Naive B cell (primary cell): ENCODE data around the gene SEMA3A. TPM values are rescaled to one million over a fixed set of nuclear protein-coding genes. Genes with fewer than 3 reads are reported as not detected.
"Not testable (repeated sequence)": the region's sequence is repeated elsewhere in the genome, so short reads cannot be mapped to it uniquely, and the experiment has no call there.

Experiments
- ATAC-seq, 2 donors: fragments of 150-1000 bp; cut with Tn5 transposase; 2 replicates each; pipeline ENCODE4 v1.10.0; 2021; ENCODE audit warnings: low read depth in 2 of 2, mild to moderate bottlenecking in 2 of 2, moderate library complexity in 2 of 2
- DNase-seq: peaks from one replicate; pipeline ENCODE4 v3.0.0; 2022
- H3K27ac Mint-ChIP-seq, 6 donors: one replicate each; pipeline ENCODE4 v1.8.0; 2020 to 2022; ENCODE audit warnings: mild to moderate bottlenecking in 6 of 6, mixed read lengths in 6 of 6, moderate library complexity in 5 of 6, inconsistent platforms in 2 of 6
- H3K27me3 Mint-ChIP-seq, 3 donors: one replicate each; pipeline ENCODE4 v1.8.0; 2021 to 2022; ENCODE audit warnings: mixed read lengths in 3 of 3, mild to moderate bottlenecking in 1 of 3
- H3K36me3 Mint-ChIP-seq, 2 donors: one replicate each; pipeline ENCODE4 v1.8.0; 2020 to 2022; ENCODE audit warnings: mixed read lengths in 2 of 2, inconsistent platforms in 1 of 2, mild to moderate bottlenecking in 1 of 2
- H3K4me1 Mint-ChIP-seq, 3 donors: one replicate each; pipeline ENCODE4 v1.8.0; 2020 to 2022; ENCODE audit warnings: mixed read lengths in 3 of 3, inconsistent platforms in 1 of 3, mild to moderate bottlenecking in 1 of 3, moderate library complexity in 1 of 3
- H3K4me3 Mint-ChIP-seq, 8 donors: one replicate each; pipeline ENCODE4 v1.8.0; 2020 to 2022; ENCODE audit warnings: mild to moderate bottlenecking in 8 of 8, mixed read lengths in 8 of 8, moderate library complexity in 8 of 8, inconsistent platforms in 2 of 8
- H3K9me3 Mint-ChIP-seq, 7 donors: one replicate each; pipeline ENCODE4 v1.8.0; 2020 to 2022; ENCODE audit warnings: mixed read lengths in 7 of 7, mild to moderate bottlenecking in 5 of 7, inconsistent platforms in 2 of 7, moderate library complexity in 1 of 7
- polyA plus RNA-seq, 6 donors: library from polyadenylated mRNA; unstranded; fragments of 300-500 nt; fragmentation: Illumina TruSeq; gene quantifications; one replicate each; pipeline ENCODE4 v1.2.3, GENCODE V29; 2021; ENCODE audit warnings: low read depth in 6 of 6

SEMA3A gene
- polyA plus RNA-seq, 6 donors from 2014 or later = not detected

- ATAC-seq (no peak), DNase-seq (no peak)
- Mint-ChIP-seq H3K27ac (no peak overlapping the region), H3K27me3 (no peaks in the 10 kb centered on the region), H3K36me3 (no peaks in the 10 kb centered on the region), H3K4me1 (no peaks in the 10 kb centered on the region), H3K9me3 (no peaks in the 10 kb centered on the region), H3K4me3 (no peak overlapping the region)
These were observed 118.4 kb downstream of the SEMA3A start for GRCh38 chr7:84076219-84076618.

- H3K27me3 Mint-ChIP-seq = no peaks in the 10 kb centered on the region
- no peak overlapping the region for H3K4me3 Mint-ChIP-seq
- H3K36me3 Mint-ChIP-seq = no peaks in the 10 kb centered on the region
- no peaks in the 10 kb centered on the region for H3K4me1 Mint-ChIP-seq
- no peak overlapping the region for H3K27ac Mint-ChIP-seq
- ATAC-seq = no peak
- H3K9me3 Mint-ChIP-seq = peaks cover 0 to 4% (median 0%) of the 10 kb centered on the region in 7 donors
- no peak for DNase-seq
These were observed 121.3 kb downstream of the SEMA3A start for GRCh38 chr7:84073186-84073875.

GRCh38 chr7:84070770-84071169 is 123.8 kb downstream of the SEMA3A start:
- H3K36me3 Mint-ChIP-seq = no peaks in the 10 kb centered on the region
- H3K27ac Mint-ChIP-seq = no peak overlapping the region
- H3K27me3 Mint-ChIP-seq = no peaks in the 10 kb centered on the region
- ATAC-seq (no peak), DNase-seq (no peak)
- no peaks in the 10 kb centered on the region for H3K4me1 Mint-ChIP-seq
- no peak overlapping the region for H3K4me3 Mint-ChIP-seq
- H3K9me3 Mint-ChIP-seq = peaks cover 0 to 4% (median 0%) of the 10 kb centered on the region in 7 donors

- H3K9me3 Mint-ChIP-seq = peaks cover 0 to 4% (median 0%) of the 10 kb centered on the region in 7 donors
- DNase-seq = no peak
- no peaks in the 10 kb centered on the region for H3K27me3 Mint-ChIP-seq
- H3K27ac Mint-ChIP-seq = no peak overlapping the region
- ATAC-seq = no peak
- H3K4me3 Mint-ChIP-seq = no peak overlapping the region
- H3K4me1 Mint-ChIP-seq = no peaks in the 10 kb centered on the region
- H3K36me3 Mint-ChIP-seq = no peaks in the 10 kb centered on the region
These were observed 124.5 kb downstream of the SEMA3A start for GRCh38 chr7:84069999-84070500.

GRCh38 chr7:84069033-84069432 is 125.6 kb downstream of the SEMA3A start:
- Mint-ChIP-seq H3K4me1 (no peaks in the 10 kb centered on the region), H3K36me3 (no peaks in the 10 kb centered on the region), H3K27ac (no peak overlapping the region), H3K4me3 (no peak overlapping the region), H3K9me3 (peaks cover 0 to 4% (median 0%) of the 10 kb centered on the region in 7 donors), H3K27me3 (no peaks in the 10 kb centered on the region)
- DNase-seq = no peak
- no peak for ATAC-seq

- H3K4me1 Mint-ChIP-seq, H3K9me3 Mint-ChIP-seq, H3K27me3 Mint-ChIP-seq, H3K27ac Mint-ChIP-seq, DNase-seq, H3K4me3 Mint-ChIP-seq, ATAC-seq, H3K36me3 Mint-ChIP-seq: not testable (repeated sequence)
These were observed 132.1 kb downstream of the SEMA3A start for GRCh38 chr7:84062489-84062901.

GRCh38 chr7:84060760-84061261 is 133.8 kb downstream of the SEMA3A start:
- DNase-seq = no peak
- H3K27ac Mint-ChIP-seq = no peak overlapping the region
- no peaks in the 10 kb centered on the region for H3K4me1 Mint-ChIP-seq
- no peaks in the 10 kb centered on the region for H3K27me3 Mint-ChIP-seq
- no peak overlapping the region for H3K4me3 Mint-ChIP-seq
- H3K36me3 Mint-ChIP-seq = no peaks in the 10 kb centered on the region
- H3K9me3 Mint-ChIP-seq = no peaks in the 10 kb centered on the region
- no peak for ATAC-seq

GRCh38 chr7:84060000-84060399 is 134.6 kb downstream of the SEMA3A start:
- DNase-seq = no peak
- H3K4me1 Mint-ChIP-seq = no peaks in the 10 kb centered on the region
- ATAC-seq = no peak
- H3K27ac Mint-ChIP-seq = no peak overlapping the region
- H3K4me3 Mint-ChIP-seq = no peak overlapping the region
- no peaks in the 10 kb centered on the region for H3K27me3 Mint-ChIP-seq
- peaks cover 0 to 3% (median 0%) of the 10 kb centered on the region in 7 donors for H3K9me3 Mint-ChIP-seq
- no peaks in the 10 kb centered on the region for H3K36me3 Mint-ChIP-seq

GRCh38 chr7:84058311-84059076 is 136.1 kb downstream of the SEMA3A start:
- Mint-ChIP-seq H3K4me3 (no peak overlapping the region), H3K27me3 (no peaks in the 10 kb centered on the region), H3K27ac (no peak overlapping the region), H3K9me3 (peaks cover 0 to 3% (median 0%) of the 10 kb centered on the region in 7 donors), H3K36me3 (no peaks in the 10 kb centered on the region), H3K4me1 (no peaks in the 10 kb centered on the region)
- DNase-seq = no peak
- ATAC-seq = no peak

GRCh38 chr7:84057576-84057975 is 137.0 kb downstream of the SEMA3A start:
- Mint-ChIP-seq H3K9me3 (peaks cover 0 to 3% (median 0%) of the 10 kb centered on the region in 7 donors), H3K27ac (no peak overlapping the region), H3K36me3 (no peaks in the 10 kb centered on the region), H3K27me3 (no peaks in the 10 kb centered on the region), H3K4me3 (no peak overlapping the region), H3K4me1 (no peaks in the 10 kb centered on the region)
- no peak for DNase-seq
- no peak for ATAC-seq

- Mint-ChIP-seq H3K9me3 (peaks cover 0 to 3% (median 0%) of the 10 kb centered on the region in 7 donors), H3K36me3 (no peaks in the 10 kb centered on the region), H3K27me3 (no peaks in the 10 kb centered on the region), H3K27ac (no peak overlapping the region), H3K4me1 (no peaks in the 10 kb centered on the region), H3K4me3 (no peak overlapping the region)
- ATAC-seq (no peak), DNase-seq (no peak)
These were observed 138.5 kb downstream of the SEMA3A start for GRCh38 chr7:84055904-84056605.

GRCh38 chr7:84055199-84055598 is 139.4 kb downstream of the SEMA3A start:
- not testable (repeated sequence) for H3K4me3 Mint-ChIP-seq, H3K36me3 Mint-ChIP-seq, ATAC-seq, DNase-seq, H3K9me3 Mint-ChIP-seq, H3K27ac Mint-ChIP-seq, H3K27me3 Mint-ChIP-seq, H3K4me1 Mint-ChIP-seq

GRCh38 chr7:84049071-84049836 is 145.3 kb downstream of the SEMA3A start:
- H3K36me3 Mint-ChIP-seq = no peaks in the 10 kb centered on the region
- H3K27me3 Mint-ChIP-seq = no peaks in the 10 kb centered on the region
- DNase-seq = no peak
- H3K27ac Mint-ChIP-seq = no peak overlapping the region
- no peak for ATAC-seq
- no peaks in the 10 kb centered on the region for H3K9me3 Mint-ChIP-seq
- no peak overlapping the region for H3K4me3 Mint-ChIP-seq
- H3K4me1 Mint-ChIP-seq = no peaks in the 10 kb centered on the region
